ENCODE data around the gene RAD50. TPM values are rescaled to one million over a fixed set of nuclear protein-coding genes. Genes with fewer than 3 reads are reported as not detected.

RAD50 gene
- total and polyA plus RNA-seq, 2 of the 4 experiments (the other 2 are of a cell fraction) = 5.2 to 6.2 TPM

GRCh38 chr5:132594170-132594569, 37.4 kb downstream of the RAD50 start:
- in situ Hi-C loops (cut with MboI; ENCODE audit: low sequenced_read_pairs) (no loop called here), dilution Hi-C loops (cut with HindIII; ENCODE audit: low sequenced_read_pairs, unreplicated experiment) (no loop called here), intact Hi-C loops (cut with micrococcal nuclease) (loop anchor here (5.0 kb wide), 1 partner anchor 38 kb away; no protein-coding TSS in a partner anchor)
- no peak overlapping the region for H2BK20ac ChIP-seq (ENCODE audit: low read depth, low read length)
- no peaks in the 10 kb centered on the region for H3K27me3 ChIP-seq (ENCODE audit: control insufficient read depth, insufficient read depth, low read length)
- no peak overlapping the region for H3K4ac ChIP-seq (ENCODE audit: low read depth, low read length)
- H3K27ac ChIP-seq (ENCODE audit: insufficient read depth, low read length) = no peak overlapping the region
- peaks cover 21% of the 10 kb centered on the region for H3K36me3 ChIP-seq (ENCODE audit: control insufficient read depth, insufficient read depth, low read length)
- H2AK5ac ChIP-seq (ENCODE audit: low read depth, low read length) = no peak overlapping the region
- no peak overlapping the region for H2AFZ ChIP-seq (replicated peaks; ENCODE audit: low read length, poor library complexity)
- no peak overlapping the region for H3K18ac ChIP-seq (ENCODE audit: low read depth, low read length)
- no peaks in the 10 kb centered on the region for H3K9me3 ChIP-seq (ENCODE audit: control insufficient read depth, insufficient read depth, low read length)
- H2AK9ac ChIP-seq (replicated peaks; ENCODE audit: low read depth, low read length, poor library complexity) = no peak overlapping the region
- TF ChIP-seq MAFK (IDR thresholded peaks at IDR 0.05; ENCODE audit: low read depth, low read length) (no peak), MXI1 (IDR thresholded peaks at IDR 0.05; ENCODE audit: borderline replicate concordance, low read depth, low read length) (no peak), CEBPB (IDR thresholded peaks at IDR 0.05; ENCODE audit: low read depth, low read length) (no peak), MAZ (IDR thresholded peaks at IDR 0.05; ENCODE audit: borderline replicate concordance, low read depth, low read length) (no peak), NFE2L2 (IDR thresholded peaks at IDR 0.05; ENCODE audit: low read depth, low read length) (no peak)
- H3K14ac ChIP-seq (replicated peaks; ENCODE audit: low read depth, low read length) = no peak overlapping the region
- no peak overlapping the region for H3K4me2 ChIP-seq (ENCODE audit: low read depth, low read length)
- H3K4me3 ChIP-seq (ENCODE audit: insufficient read depth, low read depth, low read length) = no peak overlapping the region
- H4K8ac ChIP-seq (ENCODE audit: low read depth in 2 of 2, low read length in 2 of 2) = no peak overlapping the region
- H3K9ac ChIP-seq (ENCODE audit: low read depth, low read length) = no peak overlapping the region
- DNase-seq (no peak), ATAC-seq (ENCODE audit: low read depth) (no peak)
- H4K91ac ChIP-seq (ENCODE audit: insufficient read depth, low read depth, low read length) = no peak overlapping the region
- H3K56ac ChIP-seq (ENCODE audit: extremely low read depth, insufficient read depth, low read length) = no peak overlapping the region
- no peak overlapping the region for H2BK5ac ChIP-seq (ENCODE audit: low read depth, low read length, poor library complexity, severe bottlenecking)
- no peak overlapping the region for H2BK120ac ChIP-seq (ENCODE audit: low read depth, low read length)
- H2BK15ac ChIP-seq (ENCODE audit: low read depth, low read length) = no peak overlapping the region
- WGBS, 2 experiments (ENCODE audit: extremely low coverage in 2 of 2, insufficient read length in 1 of 2) = 100% methylated on average over 2 of the region's 3 CpGs; no CpG with 5 or more reads in 1 of the 2 experiments
- no peaks in the 10 kb centered on the region; the same call in 1 of the 2 replicates for H3K4me1 ChIP-seq (ENCODE audit: control insufficient read depth, insufficient read depth, low read length)
- no TSS peak for BruUV-seq (replicated peaks)
- H3K9me1 ChIP-seq (ENCODE audit: insufficient read depth, low read length) = peaks cover 3% of the 10 kb centered on the region; the same call in 1 of the 2 replicates
- no peak overlapping the region for H4K5ac ChIP-seq (ENCODE audit: low read depth, low read length)
- CTCF ChIA-PET = no interaction called here
- H4K20me1 ChIP-seq (ENCODE audit: insufficient read depth, low read length) = no peaks in the 10 kb centered on the region
- POLR2A ChIA-PET (ENCODE audit: unreplicated experiment) = no interaction called here
- H3K79me1 ChIP-seq (ENCODE audit: low read depth in 1 of 2, low read length in 2 of 2) = peaks cover 0 to 4% of the 10 kb centered on the region in 2 experiments; a peak in 1 of 4 replicates
- H3K23ac ChIP-seq (ENCODE audit: low read depth, low read length) = no peak overlapping the region

Data from IMR-90 (cell line).